ENCODE results near the gene CABLES2. TPM values are rescaled to one million over a fixed set of nuclear protein-coding genes. Genes with fewer than 3 reads are reported as not detected.

Gene CABLES2
- total and polyA plus RNA-seq, 5 donors from 2014 or later = 0.49 to 7.0 (median 1.2) TPM

- Mint-ChIP-seq H3K9me3 (no peaks in the 10 kb centered on the region), H3K27ac (no peak overlapping the region), H3K4me1 (peaks cover 0 to 7% (median 0%) of the 10 kb centered on the region in 4 donors), H3K36me3 (no peaks in the 10 kb centered on the region), H3K27me3 (peaks cover 37% of the 10 kb centered on the region), H3K4me3 (peak overlapping the region in 2 of 4 donors; percentile 27 to 35)
- no peaks in the 10 kb centered on the region for H3K36me3 ChIP-seq (ENCODE audit: control insufficient read depth, insufficient read depth, low read length)
- ATAC-seq (ENCODE audit: low read depth in 2 of 2) = no peak
- no peaks in the 10 kb centered on the region for H3K27me3 ChIP-seq (ENCODE audit: control insufficient read depth, insufficient read depth, low read length)
- no peaks in the 10 kb centered on the region for H3K9me3 ChIP-seq (ENCODE audit: control insufficient read depth in 2 of 2, low read length in 2 of 2)
- no peak for DNase-seq
- peaks cover 25% of the 10 kb centered on the region for H3K4me1 ChIP-seq (ENCODE audit: control insufficient read depth, insufficient read depth, low read length, poor library complexity, severe bottlenecking)
- H3K4me3 ChIP-seq (ENCODE audit: low read depth, low read length) = no peak overlapping the region
- H3K27ac ChIP-seq (ENCODE audit: insufficient read depth, low read length, poor library complexity, severe bottlenecking) = no peak overlapping the region
Measured at GRCh38 chr20:62364911-62365736, 42.0 kb downstream of the CABLES2 start.

DNA sequence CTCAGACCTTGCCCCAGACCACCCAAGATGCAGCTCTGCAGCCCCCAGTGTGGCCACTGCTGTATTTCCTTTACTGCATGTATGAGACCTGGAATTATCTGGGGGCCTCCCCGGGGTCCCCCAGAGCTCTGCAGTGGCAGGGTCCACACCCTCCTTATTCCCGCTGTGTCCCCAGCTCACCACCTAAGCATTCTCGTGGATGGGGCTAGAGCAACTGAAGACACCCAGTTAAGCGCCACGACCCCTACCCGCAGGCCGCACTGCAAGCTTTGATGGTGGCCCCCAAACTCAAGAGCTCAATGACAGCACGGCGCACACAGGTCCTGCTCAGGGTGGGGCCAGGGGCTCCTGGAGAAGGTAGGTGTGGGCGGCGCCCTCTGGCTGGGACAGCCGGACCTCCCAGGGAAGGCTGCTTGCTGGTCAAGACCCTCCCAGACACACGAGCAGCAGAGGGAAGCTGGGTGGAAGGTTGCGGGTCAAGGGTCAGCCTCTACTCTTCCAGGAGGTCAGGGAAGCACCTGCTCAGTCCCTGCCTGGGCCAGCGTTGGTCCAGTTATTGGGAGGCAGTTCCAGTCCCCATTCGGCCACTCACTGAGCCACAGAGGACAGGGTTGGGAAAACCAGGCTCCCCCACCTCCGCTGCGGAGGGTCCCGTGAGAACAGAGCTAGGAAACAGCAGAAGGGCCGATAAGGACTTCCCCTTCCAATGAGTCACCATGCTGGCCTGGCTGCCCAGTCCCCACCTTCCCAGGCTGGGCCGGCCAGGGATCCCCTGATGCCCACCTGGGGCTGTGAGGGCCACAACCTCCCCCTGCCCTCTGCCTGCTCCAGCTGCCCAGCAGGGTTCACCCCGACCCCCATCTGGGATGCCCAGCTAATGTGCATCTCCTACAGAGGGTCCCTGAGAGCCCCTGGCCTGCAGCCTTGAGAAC is 42.9 kb downstream of the CABLES2 start:
- H3K4me1 Mint-ChIP-seq = peaks cover 0 to 7% (median 0%) of the 10 kb centered on the region in 4 donors
- Histone ChIP-seq H3K4me1 (ENCODE audit: control insufficient read depth, insufficient read depth, low read length, poor library complexity, severe bottlenecking) (peaks cover 25% of the 10 kb centered on the region), H3K27me3 (ENCODE audit: control insufficient read depth, insufficient read depth, low read length) (no peaks in the 10 kb centered on the region), H3K36me3 (ENCODE audit: control insufficient read depth, insufficient read depth, low read length) (no peaks in the 10 kb centered on the region), H3K27ac (ENCODE audit: insufficient read depth, low read length, poor library complexity, severe bottlenecking) (no peak overlapping the region), H3K9me3 (ENCODE audit: control insufficient read depth in 2 of 2, low read length in 2 of 2) (no peaks in the 10 kb centered on the region), H3K4me3 (ENCODE audit: low read depth, low read length) (no peak overlapping the region)
- no peak overlapping the region for H3K4me3 Mint-ChIP-seq
- ATAC-seq (ENCODE audit: low read depth in 2 of 2) (no peak), DNase-seq (no peak)
- peaks cover 34% of the 10 kb centered on the region for H3K27me3 Mint-ChIP-seq
- H3K27ac Mint-ChIP-seq = no peak overlapping the region
- H3K36me3 Mint-ChIP-seq = no peaks in the 10 kb centered on the region
- no peaks in the 10 kb centered on the region for H3K9me3 Mint-ChIP-seq

GRCh38 chr20:62362991-62363919 is 43.8 kb downstream of the CABLES2 start:
- H3K27me3 ChIP-seq (ENCODE audit: control insufficient read depth, insufficient read depth, low read length) = no peaks in the 10 kb centered on the region
- H3K36me3 ChIP-seq (ENCODE audit: control insufficient read depth, insufficient read depth, low read length) = no peaks in the 10 kb centered on the region
- peaks cover 21% of the 10 kb centered on the region for H3K4me1 ChIP-seq (ENCODE audit: control insufficient read depth, insufficient read depth, low read length, poor library complexity, severe bottlenecking)
- H3K36me3 Mint-ChIP-seq = no peaks in the 10 kb centered on the region
- no peak overlapping the region for H3K27ac ChIP-seq (ENCODE audit: insufficient read depth, low read length, poor library complexity, severe bottlenecking)
- H3K27me3 Mint-ChIP-seq = peaks cover 29% of the 10 kb centered on the region
- no peaks in the 10 kb centered on the region for H3K9me3 Mint-ChIP-seq
- H3K9me3 ChIP-seq (ENCODE audit: control insufficient read depth in 2 of 2, low read length in 2 of 2) = no peaks in the 10 kb centered on the region
- no peak overlapping the region for H3K4me3 Mint-ChIP-seq
- H3K27ac Mint-ChIP-seq = no peak overlapping the region
- ATAC-seq (ENCODE audit: low read depth in 2 of 2) (no peak), DNase-seq (no peak)
- peaks cover 0 to 5% (median 0%) of the 10 kb centered on the region in 4 donors for H3K4me1 Mint-ChIP-seq
- H3K4me3 ChIP-seq (ENCODE audit: low read depth, low read length) = no peak overlapping the region

DNA sequence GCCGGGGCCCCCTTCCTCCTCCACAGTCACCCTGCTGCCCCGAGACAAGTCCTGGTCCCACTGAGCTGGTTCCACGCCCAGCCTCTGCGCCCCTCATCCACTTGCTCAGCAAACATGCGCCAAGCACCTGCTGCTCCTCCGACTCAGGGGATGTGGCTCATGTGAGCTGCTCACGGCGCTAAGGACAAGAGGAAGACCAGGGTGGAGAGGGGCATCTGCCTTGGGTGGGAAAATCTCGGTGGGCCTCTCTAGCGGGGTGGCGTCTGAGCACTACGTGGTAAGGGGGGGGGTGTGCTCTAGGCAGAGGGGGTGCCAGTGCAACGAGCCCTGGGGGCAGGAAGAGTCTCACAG is 44.5 kb downstream of the CABLES2 start:
- Histone ChIP-seq H3K9me3 (ENCODE audit: control insufficient read depth in 2 of 2, low read length in 2 of 2) (no peaks in the 10 kb centered on the region), H3K4me1 (ENCODE audit: control insufficient read depth, insufficient read depth, low read length, poor library complexity, severe bottlenecking) (peaks cover 14% of the 10 kb centered on the region), H3K27me3 (ENCODE audit: control insufficient read depth, insufficient read depth, low read length) (no peaks in the 10 kb centered on the region), H3K27ac (ENCODE audit: insufficient read depth, low read length, poor library complexity, severe bottlenecking) (no peak overlapping the region), H3K4me3 (ENCODE audit: low read depth, low read length) (no peak overlapping the region), H3K36me3 (ENCODE audit: control insufficient read depth, insufficient read depth, low read length) (no peaks in the 10 kb centered on the region)
- Mint-ChIP-seq H3K4me1 (peaks cover 0 to 1% (median 0%) of the 10 kb centered on the region in 4 donors), H3K27ac (no peak overlapping the region), H3K36me3 (no peaks in the 10 kb centered on the region), H3K27me3 (peaks cover 22% of the 10 kb centered on the region), H3K4me3 (peak overlapping the region in 1 of 4 donors; percentile 17), H3K9me3 (no peaks in the 10 kb centered on the region)
- no peak for DNase-seq
- ATAC-seq (ENCODE audit: low read depth in 2 of 2) = no peak

DNA sequence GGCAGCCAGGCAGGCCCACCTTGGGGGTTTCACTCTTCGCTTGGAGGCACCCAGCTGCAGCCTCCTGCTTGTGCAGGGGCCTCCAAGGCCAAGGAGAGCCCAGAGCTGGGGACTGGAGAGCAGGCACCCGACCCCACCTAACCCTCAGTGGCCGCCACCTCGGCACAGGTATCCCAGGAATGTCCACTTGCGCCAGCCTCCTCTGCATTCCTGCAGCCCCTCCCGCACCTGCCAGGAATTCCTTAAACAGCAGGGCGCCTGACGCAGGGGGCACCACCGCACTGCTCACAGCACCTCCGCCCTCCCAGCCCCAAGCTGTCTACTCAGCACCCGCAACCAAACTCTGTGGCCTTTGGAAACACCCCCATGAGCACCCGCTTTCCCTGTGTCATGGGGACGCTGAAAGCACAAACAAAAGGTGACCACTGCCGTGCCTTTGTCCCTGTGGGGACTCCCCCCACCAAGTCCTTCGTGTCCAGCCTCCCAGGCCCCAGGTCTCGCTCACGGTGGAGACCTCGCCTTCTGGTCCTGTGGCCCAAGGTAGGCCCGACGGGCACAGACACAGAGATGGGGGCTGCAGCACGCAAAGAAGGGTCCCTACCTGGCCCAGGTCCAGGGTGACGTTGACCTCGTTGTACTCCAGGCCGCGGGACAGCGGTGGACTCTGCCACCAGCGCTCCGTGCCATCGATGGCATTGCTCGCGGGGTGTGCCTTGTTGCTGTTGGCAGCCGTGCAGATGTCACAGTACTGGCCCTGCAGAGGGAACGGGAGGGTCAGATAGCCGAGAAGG is 45.1 kb downstream of the CABLES2 start:
- Histone ChIP-seq H3K4me1 (ENCODE audit: control insufficient read depth, insufficient read depth, low read length, poor library complexity, severe bottlenecking) (peaks cover 11% of the 10 kb centered on the region), H3K27me3 (ENCODE audit: control insufficient read depth, insufficient read depth, low read length) (no peaks in the 10 kb centered on the region), H3K9me3 (ENCODE audit: control insufficient read depth in 2 of 2, low read length in 2 of 2) (no peaks in the 10 kb centered on the region), H3K27ac (ENCODE audit: insufficient read depth, low read length, poor library complexity, severe bottlenecking) (no peak overlapping the region), H3K36me3 (ENCODE audit: control insufficient read depth, insufficient read depth, low read length) (no peaks in the 10 kb centered on the region), H3K4me3 (ENCODE audit: low read depth, low read length) (no peak overlapping the region)
- no peak for DNase-seq
- no peak overlapping the region for H3K27ac Mint-ChIP-seq
- no peaks in the 10 kb centered on the region for H3K9me3 Mint-ChIP-seq
- H3K27me3 Mint-ChIP-seq = peaks cover 22% of the 10 kb centered on the region
- H3K4me3 Mint-ChIP-seq = no peak overlapping the region
- ATAC-seq (ENCODE audit: low read depth in 2 of 2) = no peak
- no peaks in the 10 kb centered on the region for H3K36me3 Mint-ChIP-seq
- no peaks in the 10 kb centered on the region for H3K4me1 Mint-ChIP-seq

GRCh38 chr20:62360854-62361798 is 46.0 kb downstream of the CABLES2 start:
- no peak for ATAC-seq (ENCODE audit: low read depth in 2 of 2)
- Mint-ChIP-seq H3K4me1 (no peaks in the 10 kb centered on the region), H3K36me3 (no peaks in the 10 kb centered on the region), H3K27me3 (peaks cover 22% of the 10 kb centered on the region), H3K4me3 (no peak overlapping the region), H3K27ac (no peak overlapping the region), H3K9me3 (no peaks in the 10 kb centered on the region)
- no peak overlapping the region for H3K27ac ChIP-seq (ENCODE audit: insufficient read depth, low read length, poor library complexity, severe bottlenecking)
- no peaks in the 10 kb centered on the region for H3K9me3 ChIP-seq (ENCODE audit: control insufficient read depth in 2 of 2, low read length in 2 of 2)
- H3K4me1 ChIP-seq (ENCODE audit: control insufficient read depth, insufficient read depth, low read length, poor library complexity, severe bottlenecking) = peaks cover 3% of the 10 kb centered on the region
- H3K27me3 ChIP-seq (ENCODE audit: control insufficient read depth, insufficient read depth, low read length) = no peaks in the 10 kb centered on the region
- no peak overlapping the region for H3K4me3 ChIP-seq (ENCODE audit: low read depth, low read length)
- no peak for DNase-seq
- H3K36me3 ChIP-seq (ENCODE audit: control insufficient read depth, insufficient read depth, low read length) = no peaks in the 10 kb centered on the region

All from CD4-positive, CD25-positive, alpha-beta regulatory T cell (primary cell).